ENCODE data around the gene SRGN.
"Not testable (repeated sequence)": the region's sequence is repeated elsewhere in the genome, so short reads cannot be mapped to it uniquely, and the experiment has no call there.

SRGN gene

GRCh38 chr10:69087590-69088470, at the start of gene SRGN:
Gene SRGN, plus strand, starts transcription at chr10:69088103. Its CDS starts 55 bp downstream, at chr10:69088158.
- Mint-ChIP-seq H3K4me1 (ENCODE audit: low read depth) (peaks cover 51% of the 10 kb centered on the region), H3K4me3 (peak within 1 kb of the TSS; percentile 94), H3K9me3 (no peaks in the 10 kb centered on the region), H3K27me3 (ENCODE audit: low read depth) (no peaks in the 10 kb centered on the region), H3K36me3 (ENCODE audit: low read depth) (peaks cover 19% of the 10 kb centered on the region), H3K27ac (peak within 1 kb of the TSS; percentile 99)
- peak; percentile 86 for DNase-seq (ENCODE audit: low spot score)

DNA sequence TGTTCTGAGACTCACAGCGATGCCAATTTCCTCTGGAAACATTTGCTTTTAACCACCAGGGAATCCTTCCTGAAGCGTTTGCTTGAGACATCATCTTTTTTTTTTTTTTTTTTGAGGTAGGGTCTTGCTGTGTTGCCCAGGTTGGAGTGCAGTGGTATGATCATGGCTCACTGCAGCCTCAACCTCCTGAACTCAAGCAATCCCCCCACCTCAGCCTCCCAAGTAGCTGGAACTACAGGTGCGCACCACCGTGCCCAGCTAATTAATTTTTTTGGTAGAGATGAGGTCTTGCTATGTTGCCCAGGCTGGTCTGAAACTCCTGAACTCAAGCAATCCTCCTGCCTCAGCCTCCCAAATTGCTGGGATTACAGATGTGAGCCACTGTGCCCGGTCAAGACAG, 47.0 kb upstream of the SRGN start:
- H3K36me3 Mint-ChIP-seq (ENCODE audit: low read depth); DNase-seq (ENCODE audit: low spot score); H3K27me3 Mint-ChIP-seq (ENCODE audit: low read depth); H3K9me3 Mint-ChIP-seq; H3K4me3 Mint-ChIP-seq: not testable (repeated sequence)
- Mint-ChIP-seq H3K27ac (peak overlapping the region; percentile 36), H3K4me1 (ENCODE audit: low read depth) (peaks cover 22% of the 10 kb centered on the region)

- H3K27me3 Mint-ChIP-seq (ENCODE audit: low read depth) = no peaks in the 10 kb centered on the region
- no peak for DNase-seq (ENCODE audit: low spot score)
- no peaks in the 10 kb centered on the region for H3K9me3 Mint-ChIP-seq
- no peak overlapping the region for H3K4me3 Mint-ChIP-seq
- no peak overlapping the region for H3K27ac Mint-ChIP-seq
- peaks cover 2% of the 10 kb centered on the region for H3K36me3 Mint-ChIP-seq (ENCODE audit: low read depth)
- peaks cover 34% of the 10 kb centered on the region for H3K4me1 Mint-ChIP-seq (ENCODE audit: low read depth)
Observed at GRCh38 chr10:69042417-69042816, 45.5 kb upstream of the SRGN start.

- H3K27ac Mint-ChIP-seq = no peak overlapping the region
- H3K36me3 Mint-ChIP-seq (ENCODE audit: low read depth) = peaks cover 2% of the 10 kb centered on the region
- H3K27me3 Mint-ChIP-seq (ENCODE audit: low read depth) = no peaks in the 10 kb centered on the region
- H3K4me3 Mint-ChIP-seq = no peak overlapping the region
- no peaks in the 10 kb centered on the region for H3K9me3 Mint-ChIP-seq
- H3K4me1 Mint-ChIP-seq (ENCODE audit: low read depth) = peaks cover 35% of the 10 kb centered on the region
- no peak for DNase-seq (ENCODE audit: low spot score)
Observed at GRCh38 chr10:69042838-69043237, 45.1 kb upstream of the SRGN start.

- Mint-ChIP-seq H3K27ac (peak overlapping the region; percentile 99), H3K4me1 (ENCODE audit: low read depth) (peaks cover 39% of the 10 kb centered on the region), H3K36me3 (ENCODE audit: low read depth) (peaks cover 2% of the 10 kb centered on the region), H3K9me3 (no peaks in the 10 kb centered on the region), H3K4me3 (peak overlapping the region; percentile 31), H3K27me3 (ENCODE audit: low read depth) (no peaks in the 10 kb centered on the region)
- no peak for DNase-seq (ENCODE audit: low spot score)
Observed at GRCh38 chr10:69043931-69044531, 43.9 kb upstream of the SRGN start.

DNA sequence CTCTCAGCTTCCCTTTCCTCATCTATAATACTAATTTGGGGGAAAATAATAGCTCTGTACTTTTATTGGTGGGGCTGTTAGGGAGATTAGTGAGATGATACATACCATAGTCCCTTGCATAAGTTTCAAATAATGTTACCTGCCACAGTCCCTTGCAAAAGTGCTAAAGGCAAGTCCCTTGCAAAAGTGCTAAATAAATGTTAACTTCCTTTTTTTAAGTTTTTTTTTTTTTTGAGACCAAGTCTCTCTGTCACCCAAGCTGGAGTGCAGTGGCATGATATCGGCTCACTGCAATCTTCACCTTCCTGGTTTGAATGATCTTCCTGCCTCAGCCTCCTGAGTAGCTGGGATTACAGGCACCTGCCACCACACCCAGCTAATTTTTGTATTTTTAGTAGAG, 43.4 kb upstream of the SRGN start:
- peak overlapping the region; percentile 31 for H3K4me3 Mint-ChIP-seq
- peaks cover 40% of the 10 kb centered on the region for H3K4me1 Mint-ChIP-seq (ENCODE audit: low read depth)
- no peak for DNase-seq (ENCODE audit: low spot score)
- H3K27ac Mint-ChIP-seq = peak overlapping the region; percentile 99
- H3K9me3 Mint-ChIP-seq = no peaks in the 10 kb centered on the region
- H3K27me3 Mint-ChIP-seq (ENCODE audit: low read depth) = no peaks in the 10 kb centered on the region
- H3K36me3 Mint-ChIP-seq (ENCODE audit: low read depth) = peaks cover 2% of the 10 kb centered on the region

GRCh38 chr10:69045441-69046300, 42.2 kb upstream of the SRGN start:
- Mint-ChIP-seq H3K27me3 (ENCODE audit: low read depth) (no peaks in the 10 kb centered on the region), H3K4me3 (peak overlapping the region; percentile 79), H3K36me3 (ENCODE audit: low read depth) (peaks cover 2% of the 10 kb centered on the region), H3K9me3 (no peaks in the 10 kb centered on the region), H3K27ac (peak overlapping the region; percentile 99), H3K4me1 (ENCODE audit: low read depth) (peaks cover 41% of the 10 kb centered on the region)
- DNase-seq (ENCODE audit: low spot score) = peak; percentile 71

- H3K4me1 Mint-ChIP-seq (ENCODE audit: low read depth) = peaks cover 50% of the 10 kb centered on the region
- peak overlapping the region; percentile 99 for H3K27ac Mint-ChIP-seq
- H3K4me3 Mint-ChIP-seq = peak overlapping the region; percentile 8
- H3K36me3 Mint-ChIP-seq (ENCODE audit: low read depth) = peaks cover 2% of the 10 kb centered on the region
- H3K27me3 Mint-ChIP-seq (ENCODE audit: low read depth) = no peaks in the 10 kb centered on the region
- no peaks in the 10 kb centered on the region for H3K9me3 Mint-ChIP-seq
- no peak for DNase-seq (ENCODE audit: low spot score)
Observed at GRCh38 chr10:69047111-69047832, 40.6 kb upstream of the SRGN start.

DNA sequence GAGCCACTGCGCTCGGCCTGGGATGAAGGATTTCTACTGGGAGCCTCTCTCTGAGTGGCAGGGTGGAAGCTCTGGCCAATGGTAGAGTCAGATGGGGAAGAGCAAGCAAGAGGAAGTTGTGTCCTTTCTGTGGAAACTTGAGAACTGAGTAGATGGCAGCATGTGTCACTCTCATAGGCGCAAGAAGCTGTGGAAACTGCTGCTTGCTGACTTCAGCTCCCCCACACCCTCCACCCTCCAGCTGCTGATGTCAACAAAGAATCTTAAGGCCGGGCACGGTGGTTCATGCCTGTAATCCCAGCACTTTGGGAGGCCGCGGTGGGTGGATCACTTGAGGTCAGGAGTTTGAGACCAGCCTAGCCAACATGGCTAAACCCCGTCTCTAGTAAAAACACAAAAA, 39.8 kb upstream of the SRGN start:
- peak; percentile 72 for DNase-seq (ENCODE audit: low spot score)
- Mint-ChIP-seq H3K4me1 (ENCODE audit: low read depth) (peaks cover 56% of the 10 kb centered on the region), H3K27ac (peak overlapping the region; percentile 77), H3K27me3 (ENCODE audit: low read depth) (no peaks in the 10 kb centered on the region), H3K4me3 (peak overlapping the region; percentile 8), H3K36me3 (ENCODE audit: low read depth) (peaks cover 2% of the 10 kb centered on the region), H3K9me3 (no peaks in the 10 kb centered on the region)

DNA sequence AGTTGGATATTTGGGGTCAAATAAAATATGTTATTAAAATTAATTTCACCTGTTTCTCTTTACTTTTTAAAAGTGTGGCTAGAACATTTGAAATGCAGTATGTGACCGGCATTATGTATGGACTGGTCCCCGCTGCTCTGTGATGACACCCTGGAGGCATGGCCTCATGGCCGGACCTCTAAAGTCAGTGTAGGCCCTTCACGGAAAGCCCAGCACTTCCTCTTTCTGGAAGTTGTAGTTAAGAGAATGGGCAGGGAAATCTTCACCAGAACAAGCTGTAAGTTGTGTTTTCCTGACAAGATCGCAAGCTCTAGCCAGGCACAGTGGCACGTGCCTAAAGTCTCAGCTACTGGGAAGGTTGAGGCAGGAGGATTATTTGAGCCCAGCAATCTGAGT, 38.3 kb upstream of the SRGN start:
- DNase-seq (ENCODE audit: low spot score) = no peak
- Mint-ChIP-seq H3K27me3 (ENCODE audit: low read depth) (no peaks in the 10 kb centered on the region), H3K9me3 (no peaks in the 10 kb centered on the region), H3K36me3 (ENCODE audit: low read depth) (peaks cover 2% of the 10 kb centered on the region), H3K27ac (peak overlapping the region; percentile 39), H3K4me1 (ENCODE audit: low read depth) (peaks cover 48% of the 10 kb centered on the region), H3K4me3 (no peak overlapping the region)

DNA sequence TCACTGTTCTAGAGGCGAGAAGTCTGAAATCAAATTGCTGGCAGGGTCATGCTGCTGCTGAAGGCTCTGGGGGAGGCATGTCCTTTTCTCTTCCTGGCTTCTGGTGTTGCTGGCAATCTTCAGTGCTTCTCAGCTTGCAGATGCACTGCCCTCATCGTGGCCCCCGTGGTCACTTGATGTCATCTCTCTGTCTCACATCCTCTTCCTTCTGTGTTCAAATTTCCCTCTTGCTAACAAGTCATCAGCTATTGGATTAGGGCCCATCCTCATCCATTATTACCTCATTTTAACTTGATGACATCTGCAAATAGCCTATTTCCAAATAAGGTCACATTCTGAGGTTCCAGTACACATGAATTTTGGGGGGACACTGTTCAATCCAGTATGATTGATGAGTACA, 36.6 kb upstream of the SRGN start:
- H3K4me3 Mint-ChIP-seq = no peak overlapping the region
- peak; percentile 51 for DNase-seq (ENCODE audit: low spot score)
- H3K9me3 Mint-ChIP-seq = no peaks in the 10 kb centered on the region
- peaks cover 48% of the 10 kb centered on the region for H3K4me1 Mint-ChIP-seq (ENCODE audit: low read depth)
- peak overlapping the region; percentile 87 for H3K27ac Mint-ChIP-seq
- H3K36me3 Mint-ChIP-seq (ENCODE audit: low read depth) = no peaks in the 10 kb centered on the region
- H3K27me3 Mint-ChIP-seq (ENCODE audit: low read depth) = no peaks in the 10 kb centered on the region

DNA sequence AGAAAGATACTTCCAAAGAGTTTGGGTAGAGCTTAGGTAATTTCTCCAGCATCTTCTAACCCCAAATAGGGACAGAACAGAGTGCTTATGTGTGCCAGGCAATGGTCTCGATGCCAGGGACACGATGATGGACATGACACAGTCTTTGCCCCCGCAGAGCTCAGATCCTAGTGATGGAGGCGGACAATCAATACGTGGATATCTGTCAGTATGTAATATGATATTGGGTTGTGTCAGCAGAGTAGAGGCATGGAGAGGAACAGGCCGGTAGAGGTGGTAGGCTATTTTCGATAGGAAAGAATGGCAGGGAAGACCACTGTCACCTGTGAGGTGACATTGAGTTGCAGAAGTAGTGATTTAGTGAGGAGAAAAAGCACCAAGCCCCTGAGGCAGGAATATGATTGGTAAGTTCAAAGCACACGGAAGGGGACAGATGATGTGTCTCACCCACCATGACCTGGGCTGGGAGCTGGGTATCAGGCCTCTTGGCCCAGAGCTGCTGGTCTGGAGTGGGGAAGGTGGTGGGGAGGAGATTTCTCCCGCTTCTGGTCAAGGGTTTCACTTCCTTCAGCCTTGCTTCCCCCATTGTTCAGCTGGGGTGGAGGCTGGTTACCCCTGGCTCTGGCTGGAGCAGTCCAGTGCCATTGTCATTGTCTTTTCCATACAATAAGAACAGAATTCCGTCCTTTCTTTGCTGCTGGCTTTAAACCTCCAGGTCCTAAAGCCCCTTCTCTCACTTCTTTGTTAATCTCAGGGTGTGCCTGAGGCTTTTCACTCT, 36.0 kb upstream of the SRGN start:
- Mint-ChIP-seq H3K36me3 (ENCODE audit: low read depth) (no peaks in the 10 kb centered on the region), H3K4me1 (ENCODE audit: low read depth) (peaks cover 48% of the 10 kb centered on the region), H3K27ac (peak overlapping the region; percentile 87), H3K9me3 (no peaks in the 10 kb centered on the region), H3K27me3 (ENCODE audit: low read depth) (no peaks in the 10 kb centered on the region), H3K4me3 (no peak overlapping the region)
- no peak for DNase-seq (ENCODE audit: low spot score)

DNA sequence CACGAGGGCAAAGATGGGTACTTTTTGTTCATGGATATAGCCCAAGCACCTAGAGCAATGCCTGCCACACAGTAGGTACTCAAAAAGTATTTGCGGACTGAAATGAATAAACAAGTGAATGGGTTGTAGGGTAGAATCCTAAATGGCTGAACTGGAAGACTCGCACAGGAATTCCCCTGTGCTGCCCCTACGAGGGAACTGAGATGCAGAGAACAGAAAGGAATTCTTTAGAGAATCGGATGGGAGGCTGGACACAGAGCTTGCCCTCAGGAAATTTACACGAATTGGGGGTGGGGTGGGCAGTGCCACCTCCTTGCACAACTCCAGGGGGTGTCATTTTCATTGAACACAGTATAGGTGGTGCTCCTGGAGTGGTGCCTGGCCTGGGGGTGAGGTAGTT, 35.2 kb upstream of the SRGN start:
- Mint-ChIP-seq H3K4me1 (ENCODE audit: low read depth) (peaks cover 52% of the 10 kb centered on the region), H3K27ac (no peak overlapping the region), H3K9me3 (no peaks in the 10 kb centered on the region), H3K4me3 (no peak overlapping the region), H3K27me3 (ENCODE audit: low read depth) (no peaks in the 10 kb centered on the region), H3K36me3 (ENCODE audit: low read depth) (no peaks in the 10 kb centered on the region)
- no peak for DNase-seq (ENCODE audit: low spot score)

All from T-helper 2 cell treated with Interferon-gamma antibody and Interleukin-4, amounts not matched to agents 5 μg/mL and 100 μg/mL, for 36 hours (primary cell).